GM19099 (cell line): ENCODE data around the gene RAPGEF2.

Source experiments
- POLR2A ChIP-seq: IDR thresholded peaks from 3 replicates; pipeline ENCODE4 v1.6.1; 2011; ENCODE audit warnings: low read depth; ENCODE audit not compliant: insufficient read length; ENCODE audit errors: extremely low read depth

The RAPGEF2 gene

DNA sequence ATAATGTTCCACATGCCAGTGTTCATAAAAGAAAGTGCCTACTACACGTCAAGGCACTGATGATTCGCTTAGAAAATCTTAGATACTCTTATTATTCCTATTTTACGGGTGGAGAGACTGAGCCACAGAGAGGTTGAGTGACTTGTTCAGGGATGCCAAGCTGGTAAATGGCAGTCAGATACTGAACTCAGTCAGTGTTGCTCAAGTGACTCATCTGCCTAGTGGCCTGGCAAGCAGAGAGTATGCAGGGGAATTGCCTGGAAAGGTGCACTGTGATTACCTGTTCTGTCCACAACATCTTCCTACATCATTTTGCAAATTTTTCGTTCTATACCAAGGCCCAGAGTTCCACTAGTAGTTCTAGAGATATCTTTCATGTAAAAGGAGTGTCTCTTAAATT lies 68.4 kb downstream of the RAPGEF2 start:
- no peak for TF ChIP-seq POLR2A

GRCh38 chr4:159173886-159174285 lies 71.0 kb downstream of the RAPGEF2 start:
- TF ChIP-seq POLR2A, result no peak

- TF ChIP-seq POLR2A, result no peak
These were observed 71.8 kb downstream of the RAPGEF2 start for GRCh38 chr4:159174645-159175084.

- no peak for TF ChIP-seq POLR2A
These were observed 72.5 kb downstream of the RAPGEF2 start for GRCh38 chr4:159175085-159175988.

DNA sequence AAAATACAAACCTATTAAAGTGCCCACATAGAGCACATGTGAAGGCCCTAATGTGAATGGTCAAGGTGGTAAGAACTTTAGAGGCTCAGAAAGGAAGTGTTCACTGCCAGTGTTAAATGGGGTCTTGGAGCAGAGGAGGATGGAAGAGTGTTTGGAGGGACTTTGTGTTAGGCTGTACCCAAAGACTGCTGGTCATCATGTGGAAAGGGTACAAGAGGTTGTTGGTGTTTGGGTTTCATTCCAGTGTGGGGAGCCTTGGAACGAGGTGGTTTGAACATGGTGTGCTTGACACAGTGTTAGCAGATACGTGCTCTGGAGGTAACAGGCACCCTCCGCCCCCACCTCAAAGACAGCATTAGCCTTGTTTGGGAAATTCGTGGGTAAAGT lies 73.1 kb downstream of the RAPGEF2 start:
- no peak for TF ChIP-seq POLR2A

DNA sequence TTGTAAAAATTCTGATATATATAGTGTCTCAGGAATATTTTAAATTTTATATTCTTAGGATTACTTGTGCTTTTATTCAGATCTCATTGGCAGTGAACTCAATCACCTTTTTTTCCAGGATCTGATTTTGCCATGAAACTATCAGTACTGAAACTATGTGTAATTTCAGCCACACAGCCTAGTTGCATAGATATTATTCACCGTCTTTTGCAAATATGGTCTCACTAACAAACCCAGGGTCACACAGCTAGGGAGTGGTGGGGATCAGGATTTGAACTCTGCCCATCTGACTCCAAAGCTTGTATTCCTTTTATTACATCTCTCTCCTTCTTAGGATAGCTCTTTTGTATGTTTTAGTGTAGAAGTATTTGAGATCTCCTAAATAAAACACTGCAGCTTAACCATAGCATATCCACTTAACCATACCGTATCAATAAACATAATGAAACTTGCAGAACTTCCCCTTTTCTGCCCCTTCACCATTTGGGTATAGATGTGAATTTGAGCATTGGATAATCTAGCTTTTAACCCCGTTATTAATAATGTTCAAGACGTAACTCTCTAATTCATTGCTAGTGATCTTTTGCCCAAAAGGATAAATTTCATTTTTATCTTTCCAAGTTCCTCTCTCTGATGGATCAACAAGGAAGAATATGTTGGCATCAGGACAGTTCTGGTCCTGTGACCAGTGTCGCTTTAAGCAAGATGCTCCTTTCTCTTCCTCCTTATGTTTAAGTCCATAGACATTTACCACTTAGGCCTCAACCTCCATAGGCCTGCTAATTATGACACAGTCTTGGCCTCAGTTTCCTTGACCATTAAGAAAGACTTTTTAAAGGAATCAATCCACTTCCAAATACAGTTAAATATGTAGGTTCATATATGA lies 74.6 kb downstream of the RAPGEF2 start:
- TF ChIP-seq POLR2A, result no peak

GRCh38 chr4:159178151-159178546 lies 75.3 kb downstream of the RAPGEF2 start:
- TF ChIP-seq POLR2A, result no peak

DNA sequence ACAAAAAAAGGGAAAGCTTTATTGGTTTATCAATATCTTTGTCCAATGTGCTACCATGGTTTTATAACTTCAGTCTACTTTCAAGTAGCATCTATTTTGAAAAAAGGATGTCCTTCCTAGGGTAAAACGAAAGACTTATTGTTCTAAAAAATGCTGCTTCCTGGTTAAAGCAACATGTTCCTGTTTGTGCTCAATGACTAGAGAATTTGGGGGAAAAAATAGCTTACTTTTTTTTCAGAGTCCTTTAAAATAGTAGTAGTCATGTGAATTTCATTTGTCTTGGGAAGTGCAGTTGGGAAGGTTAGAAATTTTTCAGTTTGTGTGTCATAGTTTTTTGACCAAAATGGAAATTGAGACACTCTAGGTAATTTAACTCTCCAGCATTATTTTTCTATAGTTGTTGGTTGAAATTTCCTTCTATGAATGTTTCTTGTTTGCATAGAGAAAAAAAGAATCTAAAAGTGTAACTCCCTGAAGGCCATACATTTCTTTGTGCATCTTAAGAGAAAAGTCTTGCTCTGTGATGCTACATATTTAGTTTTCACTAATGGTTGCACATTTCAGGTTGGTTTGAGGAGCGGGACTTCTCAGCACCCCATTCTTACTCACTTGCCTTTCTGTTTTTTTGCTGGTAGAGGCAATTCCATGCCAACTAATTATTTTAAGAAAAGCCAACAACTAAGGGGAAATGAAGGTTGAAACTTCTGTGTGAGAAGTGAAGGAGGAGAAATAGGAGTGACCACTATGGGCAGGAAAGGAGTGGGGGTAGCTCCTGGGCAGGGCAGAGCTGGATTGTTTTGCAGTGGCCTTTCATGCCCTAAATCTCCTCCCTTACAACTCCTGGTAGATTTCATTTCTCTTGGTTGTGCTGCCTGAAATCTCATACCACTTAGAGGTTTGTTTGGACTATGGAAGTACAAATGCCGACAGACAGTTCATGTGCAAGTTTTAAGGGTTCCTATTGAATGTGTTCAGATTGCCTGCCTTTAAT lies 76.4 kb downstream of the RAPGEF2 start:
- TF ChIP-seq POLR2A, result no peak

DNA sequence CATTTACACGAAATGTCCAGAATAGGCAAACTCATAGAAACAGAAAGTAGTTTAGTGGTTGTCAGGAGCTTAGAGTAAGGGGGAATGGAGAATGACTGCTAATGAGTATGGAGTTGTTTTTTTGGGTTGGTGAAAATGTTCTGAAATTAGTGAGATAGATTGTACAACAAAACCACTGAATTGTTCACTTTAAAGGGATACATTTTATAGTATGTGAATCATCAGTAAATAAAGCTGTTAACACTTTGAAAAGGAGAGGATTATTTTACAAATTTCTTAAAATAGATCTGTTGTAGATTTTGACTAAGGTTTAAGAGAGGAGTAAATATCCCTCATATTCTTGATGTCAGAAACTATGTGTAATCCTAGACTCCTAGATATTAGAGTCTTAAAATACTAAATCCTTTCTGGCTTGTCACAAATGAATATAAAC lies 82.7 kb downstream of the RAPGEF2 start:
- no peak for TF ChIP-seq POLR2A

GRCh38 chr4:159188646-159189045 lies 85.8 kb downstream of the RAPGEF2 start:
- no peak for TF ChIP-seq POLR2A

DNA sequence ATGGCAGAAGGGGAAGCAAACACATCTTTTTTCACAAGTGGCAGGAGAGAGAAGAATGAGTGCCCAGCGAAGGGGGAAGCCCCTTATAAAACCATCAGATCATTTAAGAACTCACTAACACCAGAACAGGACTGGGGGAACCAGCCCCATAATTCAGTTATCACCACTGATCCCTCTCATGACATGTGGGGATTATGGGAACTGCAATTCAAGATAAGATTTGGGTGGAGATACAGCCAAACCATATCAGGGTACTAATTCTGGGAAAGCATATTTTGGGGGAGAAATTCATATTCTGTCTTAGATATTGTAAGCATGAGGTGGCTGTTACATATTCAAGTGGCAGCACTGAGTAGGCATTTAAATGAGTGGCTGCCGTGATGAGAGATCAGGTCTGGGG lies 87.8 kb downstream of the RAPGEF2 start:
- no peak for TF ChIP-seq POLR2A

- TF ChIP-seq POLR2A, result no peak
These were observed 89.1 kb downstream of the RAPGEF2 start for GRCh38 chr4:159191989-159192388.

DNA sequence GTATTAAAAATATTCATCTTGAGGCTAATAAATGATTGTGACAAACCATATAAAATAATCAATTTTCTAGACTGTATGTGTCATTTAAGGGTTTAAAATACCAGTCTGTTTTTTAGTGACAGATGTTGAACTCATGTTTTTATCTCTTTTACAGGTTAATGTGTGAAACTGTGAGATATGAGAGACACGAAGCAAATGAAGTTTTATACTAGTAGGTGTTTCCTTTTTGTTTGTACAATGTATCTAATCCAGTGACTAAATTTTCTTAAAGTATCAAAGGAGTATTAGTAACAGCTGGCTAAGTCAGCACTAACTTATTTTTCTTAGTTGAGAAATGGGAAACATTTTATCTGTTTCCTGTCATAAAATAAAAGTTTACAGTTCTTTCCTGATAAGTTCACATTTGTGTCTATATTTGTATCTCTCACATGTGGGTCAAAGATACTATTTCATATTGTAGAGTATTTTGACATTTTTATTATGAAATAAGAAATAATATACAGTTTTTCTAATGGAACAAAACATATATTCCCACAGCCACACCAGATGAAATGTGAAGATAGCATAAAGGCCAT lies 90.3 kb downstream of the RAPGEF2 start:
- no peak for TF ChIP-seq POLR2A

GRCh38 chr4:159195361-159195769 lies 92.5 kb downstream of the RAPGEF2 start:
- no peak for TF ChIP-seq POLR2A
